C1 segment of cervical spinal cord (tissue), 14 donors: Measurements from ENCODE around the gene ZNF451.
"Not testable (repeated sequence)": the region's sequence is repeated elsewhere in the genome, so short reads cannot be mapped to it uniquely, and the experiment has no call there.

Experiments
- DNase-seq, 14 donors: peaks; one replicate each; lab custom pipeline; 2025; lab: John Stamatoyannopoulos, UW

ZNF451 gene

DNA sequence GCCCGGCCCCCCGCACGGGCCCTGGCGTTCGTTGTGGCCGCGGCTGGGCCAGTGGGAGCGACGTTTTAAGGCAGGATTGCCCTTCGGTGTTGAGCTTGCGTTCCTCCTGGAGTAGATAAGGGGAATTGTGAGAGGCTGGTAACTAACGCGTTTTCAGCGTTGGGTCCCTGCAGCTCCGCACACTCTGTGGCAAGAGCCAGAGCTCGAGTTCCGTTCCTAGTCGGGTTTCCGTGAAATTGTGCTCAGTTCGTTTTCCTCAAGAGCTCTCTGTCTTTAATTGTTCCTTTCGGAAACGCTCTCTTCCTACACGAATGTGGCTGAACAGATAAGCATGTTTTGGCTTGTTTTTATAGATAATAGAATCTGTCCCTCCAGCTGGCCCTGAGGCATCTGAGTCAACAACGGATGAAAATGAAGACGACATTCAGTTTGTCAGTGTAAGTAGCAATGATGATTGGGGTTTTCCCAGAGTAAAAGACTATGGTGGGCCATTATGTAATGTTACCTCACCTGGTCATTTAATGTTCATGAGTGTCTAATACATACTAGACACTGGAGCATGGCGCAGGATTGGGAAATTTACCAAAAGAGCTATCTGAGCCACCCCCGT, 575 bp downstream of the ZNF451 start:
- DNase-seq: not testable (repeated sequence)

DNA sequence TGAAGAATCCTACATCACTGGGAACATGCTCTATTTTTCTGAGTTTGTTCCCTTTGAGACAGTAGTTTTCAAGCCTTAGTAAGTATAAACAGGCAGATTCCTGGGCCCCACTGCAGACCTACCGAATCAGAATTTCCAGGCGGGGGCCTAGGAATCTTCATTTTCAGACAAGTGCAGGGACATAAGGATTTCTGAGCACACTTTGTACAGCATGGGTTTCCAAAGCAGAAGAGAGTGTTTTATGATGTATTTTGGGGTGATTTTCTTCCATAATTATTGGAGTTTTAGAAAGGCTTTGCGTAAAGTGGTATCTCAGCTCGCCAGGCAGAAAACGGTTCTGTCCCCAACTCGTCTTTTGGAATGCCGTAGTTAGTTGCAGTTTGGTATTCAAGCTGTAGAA, 1.4 kb downstream of the ZNF451 start:
- not testable (repeated sequence) for DNase-seq

DNA sequence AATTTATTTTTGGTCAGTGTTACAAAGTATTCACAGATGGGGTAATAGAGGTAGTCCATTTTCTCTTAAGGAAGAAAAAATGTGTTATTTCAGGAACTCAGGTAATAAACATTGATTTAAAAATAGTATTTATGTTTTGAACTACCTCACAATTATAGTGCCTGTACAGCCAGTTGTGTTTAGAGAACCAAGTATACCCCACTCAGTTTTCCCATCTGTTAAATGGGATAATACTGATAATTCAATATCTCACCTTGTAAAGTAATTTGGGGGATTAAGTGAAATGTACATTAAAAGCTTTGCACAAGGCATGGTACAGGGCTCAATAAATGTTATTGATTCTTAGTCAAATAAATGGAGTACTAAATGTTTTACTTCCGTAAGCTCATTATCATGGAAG, 4.7 kb downstream of the ZNF451 start:
- DNase-seq: no peak

DNA sequence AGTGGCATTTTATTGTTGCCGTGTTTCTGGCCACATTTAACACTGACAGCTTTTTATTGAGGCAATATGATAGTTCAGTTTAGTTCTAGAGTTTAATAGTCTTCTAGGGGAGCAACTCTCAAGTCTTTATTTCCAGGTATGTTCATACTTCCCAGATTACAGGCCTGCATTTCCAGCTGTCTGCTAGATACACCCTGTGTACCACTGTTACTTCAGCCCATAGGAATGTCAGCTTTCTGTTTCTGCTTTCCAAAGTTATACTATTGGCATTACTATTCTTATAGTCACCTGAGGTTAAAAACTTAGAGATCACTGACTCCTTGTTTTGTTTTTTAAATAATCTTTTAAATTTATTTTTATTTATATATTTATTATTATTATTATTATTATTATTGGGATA, 7.6 kb downstream of the ZNF451 start:
- DNase-seq: no peak

DNA sequence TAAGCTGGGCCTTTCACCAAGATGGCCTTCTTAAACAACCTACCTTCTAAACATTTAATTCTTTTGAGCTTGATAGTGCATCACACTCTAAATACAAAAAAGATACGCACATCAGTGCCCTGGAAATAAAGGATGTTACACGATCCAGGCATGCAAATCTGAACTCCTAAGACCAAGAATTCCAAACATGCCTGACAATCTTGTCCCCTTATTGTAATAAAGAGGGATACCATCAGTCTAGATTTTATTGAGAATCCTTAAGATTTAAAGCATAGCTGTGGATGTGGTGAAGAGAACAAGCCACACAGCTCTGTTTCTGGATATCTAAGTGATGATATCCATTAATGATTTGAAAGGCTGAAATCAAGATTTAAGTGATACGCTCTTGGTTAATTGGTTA, 13.0 kb downstream of the ZNF451 start:
- DNase-seq: no peak

DNA sequence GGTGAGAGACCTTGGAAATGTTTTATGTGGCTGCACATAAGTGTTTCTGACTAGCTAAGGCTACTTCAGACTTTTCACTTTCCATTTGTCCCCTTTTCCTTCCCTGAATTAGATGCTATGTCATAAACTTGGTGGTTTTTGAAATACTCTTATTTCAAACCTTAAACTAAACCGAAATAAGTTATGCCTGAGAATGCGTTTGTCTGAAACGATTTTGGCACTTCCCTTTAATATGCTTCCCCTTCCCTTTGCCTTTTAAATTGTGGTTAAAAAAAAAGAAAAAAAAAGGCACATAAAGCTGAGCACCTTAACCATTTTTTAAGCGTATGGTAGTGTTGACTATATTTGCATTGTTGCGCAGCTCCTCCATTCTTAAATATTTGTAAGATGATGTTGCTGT, 14.3 kb downstream of the ZNF451 start:
- DNase-seq: no peak

DNA sequence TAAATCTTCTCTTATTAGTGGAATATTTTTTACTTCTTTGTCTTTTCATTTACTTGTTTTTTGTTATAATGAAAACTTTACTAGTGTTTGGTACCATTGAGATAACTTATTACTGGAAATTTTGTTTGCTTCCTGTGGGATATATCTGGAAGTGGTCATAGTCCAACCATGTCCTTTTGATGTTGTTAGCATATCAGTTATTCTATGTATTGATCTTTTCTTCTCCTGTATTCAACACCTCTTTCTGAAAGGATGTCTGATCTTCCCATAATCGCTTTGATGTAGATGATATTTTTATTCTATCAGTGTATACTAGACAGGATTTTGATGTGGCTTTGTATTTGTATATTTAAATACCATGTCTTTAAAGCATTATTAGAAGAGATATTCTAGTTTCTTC, 17.0 kb downstream of the ZNF451 start:
- no peak for DNase-seq

DNA sequence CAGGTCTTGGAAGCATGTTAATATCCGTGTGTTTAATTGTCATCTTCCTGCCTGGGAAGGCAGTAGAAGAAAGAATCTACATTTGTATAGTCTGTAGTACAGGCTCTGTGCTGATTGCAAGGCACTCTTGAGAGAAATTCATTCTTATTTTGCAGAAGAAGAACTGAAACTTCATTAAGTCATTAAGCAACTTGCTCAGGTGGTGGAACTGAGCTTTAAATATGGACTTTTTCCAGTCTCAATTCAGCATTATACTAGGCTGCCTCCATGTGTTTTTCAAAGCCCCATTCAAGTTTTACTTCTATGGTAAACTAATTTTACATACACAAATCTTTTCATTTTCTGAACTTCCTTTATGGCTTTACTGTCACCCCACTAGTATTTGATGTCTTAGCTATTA, 18.7 kb downstream of the ZNF451 start:
- DNase-seq: no peak

DNA sequence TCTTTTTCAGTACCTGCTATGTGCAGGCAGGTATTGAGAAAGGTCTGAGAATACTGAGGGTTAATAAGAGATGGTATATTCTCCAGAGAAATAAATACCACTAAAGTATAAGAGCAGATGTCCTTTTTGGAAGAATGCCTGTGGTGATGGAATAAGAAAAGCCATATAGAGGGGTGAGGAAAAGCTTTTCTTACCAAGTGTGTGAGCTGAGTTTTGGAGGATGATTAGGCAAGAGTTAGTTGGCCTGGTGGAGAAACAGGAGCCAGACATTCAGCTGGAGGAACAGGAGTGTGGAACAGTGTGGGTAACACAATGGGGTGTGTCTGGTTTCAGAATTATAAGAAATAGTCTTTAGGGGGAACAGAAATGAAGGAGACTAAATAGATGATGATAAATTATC, 19.9 kb downstream of the ZNF451 start:
- no peak for DNase-seq

DNA sequence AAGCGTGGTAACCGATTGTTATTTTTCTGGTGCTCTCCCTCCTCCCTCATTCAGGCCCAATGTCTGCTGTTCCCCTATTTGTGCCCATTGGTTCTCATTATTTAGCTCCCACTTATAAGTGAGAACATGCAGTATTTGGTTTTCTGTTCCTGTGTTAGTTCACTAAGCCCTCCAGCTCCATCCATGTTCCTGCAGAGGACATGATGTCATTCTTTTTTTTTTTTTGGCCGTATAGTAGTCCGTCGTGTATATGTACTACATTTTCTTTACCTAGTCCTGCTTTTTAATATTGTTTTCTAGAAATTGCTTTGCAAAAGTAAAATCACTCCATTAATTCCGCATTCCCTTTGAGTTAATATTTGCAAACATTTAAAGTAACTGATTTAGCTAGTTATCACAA, 23.1 kb downstream of the ZNF451 start:
- no peak for DNase-seq

DNA sequence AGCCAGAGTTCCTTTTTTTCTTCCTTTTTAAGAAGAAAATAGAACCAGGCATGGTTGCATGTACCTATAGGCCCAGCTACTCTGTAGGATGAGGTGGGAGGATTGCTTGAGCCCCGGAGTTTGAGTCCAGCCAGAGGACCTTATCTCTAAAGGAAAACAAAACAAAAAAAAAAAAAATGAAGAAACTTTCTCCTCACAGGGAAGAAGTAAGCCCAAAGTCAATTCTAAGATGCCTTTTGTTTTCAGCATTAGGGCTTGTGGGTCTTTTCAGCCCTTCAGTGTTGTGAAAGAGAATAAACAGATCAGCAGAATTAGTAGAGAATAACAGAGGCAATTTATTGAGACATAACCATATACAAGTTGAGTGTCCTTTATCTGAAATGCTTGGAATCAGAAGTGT, 26.8 kb downstream of the ZNF451 start:
- no peak for DNase-seq

DNA sequence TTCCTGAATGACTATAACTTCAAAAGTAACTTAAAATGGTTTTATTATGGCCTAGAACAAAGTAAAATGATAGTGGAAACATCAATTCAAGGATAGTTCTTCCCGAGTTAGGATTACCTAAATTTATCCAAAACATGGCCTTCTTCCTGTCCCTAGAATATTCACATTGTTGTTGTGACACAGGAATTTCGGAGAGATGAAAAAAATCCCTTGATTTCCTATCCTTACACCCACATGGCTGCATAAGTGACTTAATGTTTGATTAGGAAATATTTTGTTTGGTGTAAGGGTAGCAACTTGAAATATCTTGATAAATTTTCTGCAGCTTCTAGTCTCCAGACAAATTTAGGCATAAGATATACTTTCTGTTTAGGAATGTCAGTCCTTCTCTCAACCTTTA, 27.8 kb downstream of the ZNF451 start:
- DNase-seq: no peak

DNA sequence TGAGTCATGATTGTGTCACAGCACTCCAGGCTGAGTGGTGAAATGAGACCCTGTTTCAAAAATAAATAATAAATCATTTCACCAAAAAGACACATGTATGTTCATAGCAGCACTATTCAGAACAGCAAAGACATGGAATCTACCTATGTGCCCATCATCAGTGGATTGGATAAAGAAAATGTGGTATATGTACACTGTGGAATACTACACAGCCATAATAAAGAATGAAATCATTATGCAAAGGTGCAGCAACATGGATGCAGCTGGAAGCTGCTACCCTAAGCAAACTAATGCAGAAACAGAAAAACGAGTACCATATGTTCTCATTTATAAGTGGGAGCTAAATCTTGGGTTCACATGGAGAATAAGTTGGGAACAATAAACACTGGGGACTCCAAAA, 33.1 kb downstream of the ZNF451 start:
- DNase-seq: no peak

DNA sequence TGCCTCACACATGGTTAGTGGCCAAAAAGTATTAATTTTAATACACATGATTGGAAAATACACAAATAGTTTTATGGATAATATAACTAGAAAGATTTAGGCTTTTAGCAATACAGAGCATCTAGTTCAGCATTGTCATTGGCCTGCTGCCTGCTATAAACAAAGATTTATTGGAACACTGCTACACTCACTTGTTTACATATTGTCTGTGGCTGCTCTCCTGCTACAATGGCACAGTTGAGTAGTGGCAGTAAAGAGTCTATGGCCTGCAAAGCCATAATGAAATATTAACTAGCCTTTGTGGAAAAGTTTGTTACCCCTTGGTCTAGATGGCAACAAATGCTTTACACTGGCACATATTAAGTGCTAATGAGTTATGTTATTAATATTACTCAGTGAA, 37.8 kb downstream of the ZNF451 start:
- no peak for DNase-seq

DNA sequence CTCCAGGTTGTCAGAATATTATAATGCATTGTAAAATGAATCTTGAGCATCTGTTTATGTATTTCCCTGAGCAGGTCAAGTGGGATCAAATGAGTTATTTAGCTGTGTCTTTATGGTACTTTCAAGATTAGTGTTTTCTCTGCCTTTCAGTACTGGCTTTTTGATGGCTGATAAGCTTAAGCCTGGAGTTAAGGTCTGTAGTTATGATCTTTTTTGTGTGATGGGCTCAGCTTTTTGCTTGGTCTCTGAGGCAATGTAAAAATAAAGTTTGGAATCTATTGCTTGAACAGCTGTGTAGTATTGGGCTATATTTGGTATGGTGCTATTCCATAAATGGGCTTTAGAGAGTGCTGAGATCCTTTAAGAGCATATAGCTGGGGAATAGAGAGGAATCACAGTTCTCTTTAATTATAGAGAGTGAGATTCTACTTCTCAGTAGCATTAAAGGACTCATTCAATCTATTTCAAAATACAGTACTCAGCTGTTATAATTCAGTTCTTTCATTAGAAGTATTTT, 40.7 kb downstream of the ZNF451 start:
- DNase-seq: no peak

DNA sequence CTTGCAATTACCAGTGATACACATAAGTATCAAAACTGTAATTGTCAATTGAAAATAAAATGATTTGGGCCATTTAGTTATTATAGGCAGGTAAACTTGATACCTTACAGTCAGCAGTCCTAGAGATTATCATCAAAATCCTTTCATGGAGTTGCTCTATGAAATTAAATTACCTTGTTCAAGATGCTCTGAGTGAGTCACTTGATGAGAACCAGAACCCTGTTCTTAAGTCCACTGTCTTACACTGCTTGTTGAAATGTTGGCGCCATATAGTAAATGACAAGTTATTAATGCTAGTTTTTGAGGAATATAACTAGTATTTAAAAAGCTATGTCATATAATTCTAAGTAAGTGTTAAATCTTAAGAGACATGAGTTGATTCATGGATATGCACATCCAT, 45.0 kb downstream of the ZNF451 start:
- DNase-seq: no peak

DNA sequence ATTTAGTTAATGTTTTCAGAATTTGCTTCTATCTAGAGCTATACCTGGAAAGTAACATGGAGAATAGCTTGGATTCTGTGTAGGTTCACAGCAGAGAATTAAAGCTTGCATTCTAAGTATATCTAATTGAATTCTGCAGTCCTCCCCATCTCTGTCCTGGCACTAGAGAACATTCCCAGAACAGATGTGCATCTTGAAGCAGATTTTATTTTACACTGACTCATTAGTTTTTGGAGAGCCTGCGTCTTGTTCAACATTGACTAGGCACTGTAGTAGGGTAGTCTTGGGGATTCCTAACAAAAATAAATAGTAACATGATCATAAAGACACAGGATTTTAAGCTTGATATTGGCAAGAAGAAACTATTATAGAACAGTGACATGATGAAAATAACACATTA, 45.9 kb downstream of the ZNF451 start:
- DNase-seq: no peak

DNA sequence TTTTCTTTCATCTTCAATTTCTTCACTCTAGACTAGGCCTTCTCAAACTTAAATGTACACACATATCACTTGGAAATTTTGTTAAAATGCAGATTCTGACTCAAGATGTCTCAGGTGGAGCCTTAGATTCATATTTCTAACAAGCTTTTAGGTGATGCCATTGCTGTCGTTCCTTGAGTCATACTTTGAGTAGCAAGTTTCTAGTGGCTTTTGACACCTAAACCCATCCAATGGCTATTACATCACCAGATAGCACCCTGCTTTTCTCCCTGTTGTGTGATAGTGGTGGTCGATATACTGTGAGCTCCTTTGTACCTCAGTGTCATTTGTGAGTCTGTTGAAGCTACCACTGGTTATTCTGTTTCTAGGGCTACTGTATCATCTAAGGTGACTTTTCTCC, 47.4 kb downstream of the ZNF451 start:
- DNase-seq: no peak

DNA sequence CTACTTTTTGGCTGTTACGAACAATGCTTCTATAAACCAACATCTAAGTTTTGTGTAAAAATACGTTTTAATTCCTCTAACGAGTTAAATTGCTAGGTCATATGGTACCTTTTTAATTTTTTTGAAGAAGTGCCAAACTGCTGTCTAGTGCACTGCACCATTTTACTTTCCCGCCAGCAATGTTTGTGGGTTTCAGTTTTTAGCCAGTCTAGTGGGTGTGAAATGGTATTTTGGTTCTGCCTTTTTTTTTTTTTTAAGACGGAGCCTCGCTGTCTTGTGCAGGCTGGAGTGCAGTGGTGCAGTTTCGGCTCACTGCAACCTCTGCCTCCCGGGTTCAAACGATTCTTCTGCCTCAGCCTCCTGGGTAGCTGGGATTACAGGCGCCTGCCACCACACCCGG, 48.0 kb downstream of the ZNF451 start:
- no peak for DNase-seq

DNA sequence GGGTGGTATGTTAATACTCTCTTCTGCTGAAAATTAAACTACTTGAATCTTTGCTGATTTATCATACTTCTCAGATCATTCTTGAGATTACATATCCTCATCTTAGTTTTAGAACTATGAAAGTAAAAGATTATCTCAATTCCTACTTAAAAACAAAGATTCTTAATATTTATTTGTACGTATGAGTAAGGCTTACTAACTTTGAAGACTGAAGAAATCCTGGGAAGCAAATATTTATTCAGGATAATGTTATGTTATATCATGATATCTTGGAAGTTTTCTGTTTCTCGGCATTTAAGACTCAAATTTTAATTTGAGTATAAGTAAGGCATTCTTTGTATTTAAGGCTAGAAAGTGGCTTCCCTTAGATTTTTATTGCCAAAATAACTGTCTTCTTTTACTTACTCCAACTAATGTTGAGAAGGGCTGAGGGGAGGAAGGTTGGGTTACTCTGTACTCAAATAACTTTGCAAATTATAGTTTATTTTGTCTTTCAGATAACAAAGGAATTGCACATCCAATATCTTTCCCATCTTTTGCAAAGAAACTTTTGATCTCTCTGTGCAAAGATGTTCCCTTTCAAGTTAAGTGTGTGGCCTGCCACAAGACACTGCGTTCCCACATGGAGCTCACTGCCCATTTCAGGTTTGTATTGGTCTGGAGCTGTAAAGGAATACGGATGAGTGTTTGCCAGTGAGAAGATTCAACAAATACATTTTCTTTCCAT, 51.6 kb downstream of the ZNF451 start:
- no peak for DNase-seq

DNA sequence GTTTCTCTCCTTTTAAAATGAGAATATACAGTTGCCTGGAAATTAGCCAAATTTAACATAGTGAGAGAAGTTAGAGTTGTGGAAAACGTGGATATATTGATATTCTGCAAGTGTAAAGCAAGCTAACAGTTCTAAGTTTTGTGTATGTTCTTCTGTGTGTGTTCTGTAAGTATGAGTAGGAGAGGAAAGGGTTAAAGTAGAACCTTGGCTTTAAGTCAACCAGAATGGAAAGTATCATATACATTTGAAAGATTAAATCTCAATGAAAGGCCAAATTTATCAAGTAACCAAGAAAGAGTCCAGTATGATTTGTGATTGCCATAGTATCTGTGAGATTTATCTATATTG, 52.2 kb downstream of the ZNF451 start:
- DNase-seq: no peak

DNA sequence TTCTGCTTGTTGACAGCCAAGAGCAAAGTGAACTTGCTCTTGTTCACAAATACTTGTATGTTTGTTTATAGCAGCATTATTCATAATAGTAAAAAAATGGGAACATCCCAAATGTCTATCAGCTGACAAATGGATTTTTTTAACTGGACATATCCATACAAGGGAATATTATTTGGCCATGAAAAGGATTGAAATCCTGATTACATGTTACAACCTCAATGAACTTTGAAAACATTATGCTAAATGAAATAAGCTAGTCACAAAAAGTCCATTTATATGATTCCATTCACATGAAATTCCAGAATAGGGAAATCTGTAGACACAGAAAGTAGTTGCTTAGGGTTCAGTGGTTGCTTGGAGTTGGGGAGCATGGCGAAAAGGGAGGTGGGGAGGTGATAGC, 53.7 kb downstream of the ZNF451 start:
- no peak for DNase-seq

DNA sequence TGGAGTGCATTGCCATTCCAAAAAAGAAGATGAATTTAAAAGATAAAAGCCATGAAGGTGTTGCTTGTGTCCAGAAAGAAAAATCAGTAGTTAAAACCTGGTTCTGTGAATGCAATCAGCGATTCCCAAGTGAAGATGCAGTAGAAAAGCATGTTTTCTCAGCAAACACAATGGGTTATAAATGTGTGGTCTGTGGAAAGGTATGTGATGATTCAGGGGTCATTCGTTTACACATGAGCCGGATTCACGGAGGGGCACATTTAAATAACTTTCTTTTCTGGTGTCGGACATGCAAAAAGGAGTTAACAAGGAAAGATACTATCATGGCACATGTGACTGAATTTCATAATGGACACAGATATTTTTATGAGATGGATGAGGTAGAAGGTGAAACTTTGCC, 57.4 kb downstream of the ZNF451 start:
- DNase-seq: no peak
